HepG2 (cell line): ENCODE data around the gene HTR1E.

Experiments
- JDP2 ChIP-seq: sonication (generic); formaldehyde crosslinking; IDR thresholded peaks from 2 replicates; pipeline ENCODE4 v1.8.1; 2022; ENCODE audit warnings: missing genetic modification reagents, borderline replicate concordance
- NFE2L1 ChIP-seq: sonication (generic); formaldehyde crosslinking; IDR thresholded peaks from 2 replicates; pipeline ENCODE4 v1.4.0; 2020; ENCODE audit warnings: missing genetic modification reagents, mild to moderate bottlenecking, borderline replicate concordance
- POLR2A ChIP-seq, 2 experiments: IDR thresholded peaks; 2 replicates each; pipeline ENCODE4 v1.6.1; 2011; ENCODE audit warnings: low read depth in 2 of 2, low read length in 2 of 2, mild to moderate bottlenecking in 1 of 2, moderate library complexity in 1 of 2; ENCODE audit not compliant: insufficient read depth in 1 of 2
- ZNF713 ChIP-seq: sonication (generic); formaldehyde crosslinking; IDR thresholded peaks from 2 replicates; pipeline ENCODE4 v1.4.0; 2020; ENCODE audit warnings: mild to moderate bottlenecking, missing genetic modification reagents
- TF ChIP-seq, protein P1 (sequence below): sonication (generic); formaldehyde crosslinking; IDR thresholded peaks from 2 replicates; pipeline ENCODE4 v1.4.0; 2020; ENCODE audit warnings: missing genetic modification reagents

DNA sequence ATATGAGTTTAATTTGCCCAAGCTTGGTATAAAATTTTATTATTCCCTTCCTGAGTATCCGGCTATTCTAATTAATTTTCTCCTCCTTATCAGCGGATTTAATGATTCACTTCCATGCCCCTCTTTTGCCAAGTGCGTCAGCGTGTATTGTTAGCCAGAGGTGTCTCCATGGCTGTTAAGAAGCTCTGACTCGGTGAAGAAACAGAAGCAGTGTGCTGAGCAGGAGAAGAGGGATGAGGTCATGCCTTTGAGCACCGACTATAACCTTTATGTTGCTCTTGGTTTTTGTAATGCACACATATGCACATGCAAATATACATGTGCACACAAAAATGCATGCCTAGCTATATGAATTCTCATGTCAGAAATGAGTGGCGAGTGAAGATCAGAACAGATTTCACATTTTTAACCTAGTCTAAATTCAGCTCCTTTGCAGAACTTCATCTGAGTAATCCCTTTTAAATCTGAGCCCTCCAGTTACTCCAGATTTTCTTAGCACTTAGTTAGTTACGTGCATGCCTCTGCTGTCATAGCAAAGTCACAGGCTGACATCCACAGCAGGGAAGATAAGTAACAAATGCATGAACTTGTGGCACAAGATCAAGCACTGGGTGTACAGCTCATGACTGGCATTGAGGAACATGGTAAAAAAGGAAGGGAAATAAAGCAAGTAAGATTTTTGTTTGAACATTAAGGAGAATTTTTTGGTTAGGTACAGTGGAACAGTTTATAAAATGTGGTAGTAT is 24.3 kb downstream of the HTR1E start:
- TF ChIP-seq JDP2 (CRISPR knock-in tag) (no peak), ZNF713 (CRISPR knock-in tag) (no peak), POLR2A (IDR thresholded peaks at IDR 0.05; ENCODE audit: insufficient read depth in 1 of 2, low read depth in 2 of 2, low read length in 2 of 2) (no peak), NFE2L1 (no peak)
- TF ChIP-seq, protein P1, sequence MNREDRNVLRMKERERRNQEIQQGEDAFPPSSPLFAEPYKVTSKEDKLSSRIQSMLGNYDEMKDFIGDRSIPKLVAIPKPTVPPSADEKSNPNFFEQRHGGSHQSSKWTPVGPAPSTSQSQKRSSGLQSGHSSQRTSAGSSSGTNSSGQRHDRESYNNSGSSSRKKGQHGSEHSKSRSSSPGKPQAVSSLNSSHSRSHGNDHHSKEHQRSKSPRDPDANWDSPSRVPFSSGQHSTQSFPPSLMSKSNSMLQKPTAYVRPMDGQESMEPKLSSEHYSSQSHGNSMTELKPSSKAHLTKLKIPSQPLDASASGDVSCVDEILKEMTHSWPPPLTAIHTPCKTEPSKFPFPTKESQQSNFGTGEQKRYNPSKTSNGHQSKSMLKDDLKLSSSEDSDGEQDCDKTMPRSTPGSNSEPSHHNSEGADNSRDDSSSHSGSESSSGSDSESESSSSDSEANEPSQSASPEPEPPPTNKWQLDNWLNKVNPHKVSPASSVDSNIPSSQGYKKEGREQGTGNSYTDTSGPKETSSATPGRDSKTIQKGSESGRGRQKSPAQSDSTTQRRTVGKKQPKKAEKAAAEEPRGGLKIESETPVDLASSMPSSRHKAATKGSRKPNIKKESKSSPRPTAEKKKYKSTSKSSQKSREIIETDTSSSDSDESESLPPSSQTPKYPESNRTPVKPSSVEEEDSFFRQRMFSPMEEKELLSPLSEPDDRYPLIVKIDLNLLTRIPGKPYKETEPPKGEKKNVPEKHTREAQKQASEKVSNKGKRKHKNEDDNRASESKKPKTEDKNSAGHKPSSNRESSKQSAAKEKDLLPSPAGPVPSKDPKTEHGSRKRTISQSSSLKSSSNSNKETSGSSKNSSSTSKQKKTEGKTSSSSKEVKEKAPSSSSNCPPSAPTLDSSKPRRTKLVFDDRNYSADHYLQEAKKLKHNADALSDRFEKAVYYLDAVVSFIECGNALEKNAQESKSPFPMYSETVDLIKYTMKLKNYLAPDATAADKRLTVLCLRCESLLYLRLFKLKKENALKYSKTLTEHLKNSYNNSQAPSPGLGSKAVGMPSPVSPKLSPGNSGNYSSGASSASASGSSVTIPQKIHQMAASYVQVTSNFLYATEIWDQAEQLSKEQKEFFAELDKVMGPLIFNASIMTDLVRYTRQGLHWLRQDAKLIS (CRISPR knock-in tag), result no peak
